Measurements from ENCODE around the gene ENOX1.
A peak's percentile ranks its signal among the peaks of the same experiment; 100 is the strongest.
"Not testable (repeated sequence)": the region's sequence is repeated elsewhere in the genome, so short reads cannot be mapped to it uniquely, and the experiment has no call there.

Gene ENOX1

DNA sequence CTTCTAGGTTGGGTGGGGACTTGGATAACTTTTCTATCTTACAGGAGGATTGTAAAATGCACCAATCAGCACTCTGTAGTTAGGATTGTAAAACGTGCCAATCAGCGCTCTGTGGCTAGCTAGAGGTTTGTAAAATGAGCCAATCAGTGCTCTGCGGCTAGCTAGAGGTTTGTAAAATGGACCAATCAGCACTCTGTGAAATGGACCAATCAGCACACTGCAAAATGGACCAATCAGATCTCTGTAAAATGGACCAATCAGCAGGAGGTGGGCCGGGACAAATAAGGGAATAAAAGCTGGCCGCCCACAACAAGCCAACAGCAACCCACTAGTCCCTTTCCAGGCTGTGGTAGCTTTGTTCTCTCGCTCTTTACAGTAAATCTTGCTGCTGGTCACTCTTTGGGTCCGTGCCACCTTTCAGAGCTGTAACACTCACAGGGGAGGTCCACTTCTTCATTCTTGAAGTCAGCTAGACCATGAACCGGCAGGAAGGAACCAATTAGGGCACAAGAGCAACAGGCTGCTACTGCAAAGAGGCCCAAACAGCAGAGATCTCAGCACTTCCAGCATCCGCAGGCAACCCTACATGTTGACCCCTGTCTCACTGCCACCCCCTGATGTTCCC, 606.6 kb downstream of the ENOX1 start:
- no peak for DNase-seq

- DNase-seq: peak; percentile 44
Measured at GRCh38 chr13:43171489-43171888, 615.3 kb downstream of the ENOX1 start.

GRCh38 chr13:43170506-43170905, 616.3 kb downstream of the ENOX1 start:
- no peak for DNase-seq

DNA sequence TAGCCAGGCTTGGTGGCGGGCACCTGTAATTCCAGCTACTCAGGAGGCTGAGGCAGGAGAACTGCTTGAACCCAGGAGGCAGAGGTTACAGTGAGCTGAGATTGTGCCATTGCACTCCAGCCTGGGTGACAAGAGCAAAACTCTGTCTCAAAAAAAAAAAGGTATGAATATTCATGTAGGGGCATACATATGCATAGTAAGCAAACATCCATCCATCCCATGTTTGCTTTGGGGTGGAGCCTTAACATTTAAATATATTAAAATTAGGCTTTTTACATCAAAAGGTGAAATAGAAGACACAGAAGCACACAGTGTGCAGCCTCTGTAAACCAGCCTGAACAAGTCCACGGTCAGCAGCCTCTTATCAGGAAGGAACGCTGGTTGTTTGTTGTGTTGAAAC, 618.3 kb downstream of the ENOX1 start:
- not testable (repeated sequence) for DNase-seq

- no peak for DNase-seq
Measured at GRCh38 chr13:43167731-43168130, 619.0 kb downstream of the ENOX1 start.

- no peak for DNase-seq
Measured at GRCh38 chr13:43166644-43167457, 619.9 kb downstream of the ENOX1 start.

Measured in fibroblast of upper back skin (primary cell).